ENCODE measurements around the gene SMPD4. TPM values are rescaled to one million over a fixed set of nuclear protein-coding genes. Genes with fewer than 3 reads are reported as not detected.
"Not testable (repeated sequence)": the region's sequence is repeated elsewhere in the genome, so short reads cannot be mapped to it uniquely, and the experiment has no call there.

Gene SMPD4
- total RNA-seq, 1 experiment from 2014 or later: 95.8 TPM

DNA sequence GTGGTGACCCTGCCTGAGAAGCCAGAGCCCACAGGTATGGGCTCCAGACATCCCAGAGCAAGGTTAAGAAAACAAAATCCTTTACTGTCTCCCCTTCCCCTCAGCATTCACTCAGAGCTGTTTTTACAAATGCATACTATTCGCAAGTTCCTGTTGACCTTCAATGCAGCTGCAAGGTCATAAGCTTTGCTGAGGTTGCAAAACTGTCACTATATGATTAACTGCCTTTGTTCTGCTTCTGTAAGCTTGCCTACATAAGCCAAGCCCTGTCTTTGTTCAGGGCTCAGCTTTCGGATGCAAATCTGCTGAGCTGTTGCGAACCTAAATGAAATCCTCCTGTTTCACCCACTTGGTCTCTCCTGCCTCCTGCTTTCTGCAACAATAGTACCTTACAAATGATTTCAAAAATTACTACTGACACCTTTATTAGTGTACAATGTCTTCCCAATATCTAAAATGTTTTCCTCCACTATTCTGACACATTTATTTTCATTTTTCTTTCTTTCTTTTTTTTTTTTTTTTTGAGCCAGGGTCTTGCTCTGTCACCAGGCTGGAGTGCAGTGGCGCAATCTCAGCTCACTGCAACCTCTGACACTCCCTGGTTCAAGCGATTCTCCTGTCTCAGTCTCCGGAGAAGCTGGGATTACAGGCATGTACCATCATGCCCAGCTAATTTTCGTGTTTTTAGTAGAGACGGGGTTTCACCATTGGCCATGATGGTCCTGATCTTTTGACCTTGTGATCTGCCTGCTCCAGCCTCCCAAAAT, 78.6 kb downstream of the SMPD4 start:
- peak; percentile 60 for ATAC-seq
- TF ChIP-seq ESRRA (CRISPR knock-in tag; IDR thresholded peaks at IDR 0.05; ENCODE audit: borderline replicate concordance): peak; percentile 87; the same call in 1 of the 2 replicates
- H3K4me3 Mint-ChIP-seq; H3K27me3 Mint-ChIP-seq (ENCODE audit: low read depth); H3K36me3 Mint-ChIP-seq; H3K4me1 Mint-ChIP-seq; H3K9me3 Mint-ChIP-seq; CTCF ChIA-PET; POLR2A ChIA-PET: not testable (repeated sequence)
- DNase-seq (ENCODE audit: low spot score): peak; percentile 14
- peak overlapping the region; percentile 88 for H3K27ac Mint-ChIP-seq

Other genes starting within 250 kb of the SMPD4 start
- gene RAB6C, start 201.9 kb downstream of the SMPD4 start, total RNA-seq (2021): 0.07 to 0.09 TPM (median 0.07 TPM) in 3 replicates
- 10.5 to 13.6 TPM (median 13.3 TPM) in 3 replicates for gene POTEF, start 52.4 kb downstream of the SMPD4 start, total RNA-seq (2021)
- 2.8 to 5.4 TPM (median 3.4 TPM) in 3 replicates for gene CCDC74B, start 36.5 kb downstream of the SMPD4 start, total RNA-seq (2021)
- 183 to 225 TPM (median 220 TPM) in 3 replicates for gene MZT2B, start 660 bp upstream of the SMPD4 start, total RNA-seq (2021)
- 0.18 TPM in 1 of 3 replicates, not detected in the others for gene TUBA3E, start 16.8 kb upstream of the SMPD4 start, total RNA-seq (2021)
- gene IMP4, start 161.3 kb upstream of the SMPD4 start, total RNA-seq (2021): 80.4 to 89.2 TPM (median 85.2 TPM) in 3 replicates
- 15.7 to 21.8 TPM (median 21.0 TPM) in 3 replicates for gene PTPN18, start 174.5 kb upstream of the SMPD4 start, total RNA-seq (2021)

Data from WTC11 (cell line).